Fibroblast of the aortic adventitia (primary cell): ENCODE measurements around the gene GDPD1. TPM values are rescaled to one million over a fixed set of nuclear protein-coding genes. Genes with fewer than 3 reads are reported as not detected.
"Not testable (repeated sequence)": the region's sequence is repeated elsewhere in the genome, so short reads cannot be mapped to it uniquely, and the experiment has no call there.

Experiments
- DNase-seq: peaks from one replicate; pipeline ENCODE4 v3.0.0-alpha.2; 2010; ENCODE audit warnings: low read depth
- H3K4me3 ChIP-seq: 2 replicates; pipeline ENCODE4 v1.5.1; 2011; ENCODE audit warnings: low read depth, mild to moderate bottlenecking, control low read depth, low read length, moderate library complexity
- total RNA-seq: library from RNA; depleted of rRNA; stranded (reverse); fragments of >200 nt; gene quantifications from 2 replicates; pipeline ENCODE4 v1.2.3, GENCODE V29; 2012; ENCODE audit warnings: low replicate concordance
- TF ChIP-seq, protein P1 (sequence below): IDR thresholded peaks from 2 replicates; pipeline ENCODE4 v1.5.1; 2011; ENCODE audit warnings: mild to moderate bottlenecking, low read length, control low read depth, inconsistent platforms; ENCODE audit not compliant: insufficient read depth

Gene GDPD1
- total RNA-seq: 0.49 and 0.90 TPM in 2 replicates

DNA sequence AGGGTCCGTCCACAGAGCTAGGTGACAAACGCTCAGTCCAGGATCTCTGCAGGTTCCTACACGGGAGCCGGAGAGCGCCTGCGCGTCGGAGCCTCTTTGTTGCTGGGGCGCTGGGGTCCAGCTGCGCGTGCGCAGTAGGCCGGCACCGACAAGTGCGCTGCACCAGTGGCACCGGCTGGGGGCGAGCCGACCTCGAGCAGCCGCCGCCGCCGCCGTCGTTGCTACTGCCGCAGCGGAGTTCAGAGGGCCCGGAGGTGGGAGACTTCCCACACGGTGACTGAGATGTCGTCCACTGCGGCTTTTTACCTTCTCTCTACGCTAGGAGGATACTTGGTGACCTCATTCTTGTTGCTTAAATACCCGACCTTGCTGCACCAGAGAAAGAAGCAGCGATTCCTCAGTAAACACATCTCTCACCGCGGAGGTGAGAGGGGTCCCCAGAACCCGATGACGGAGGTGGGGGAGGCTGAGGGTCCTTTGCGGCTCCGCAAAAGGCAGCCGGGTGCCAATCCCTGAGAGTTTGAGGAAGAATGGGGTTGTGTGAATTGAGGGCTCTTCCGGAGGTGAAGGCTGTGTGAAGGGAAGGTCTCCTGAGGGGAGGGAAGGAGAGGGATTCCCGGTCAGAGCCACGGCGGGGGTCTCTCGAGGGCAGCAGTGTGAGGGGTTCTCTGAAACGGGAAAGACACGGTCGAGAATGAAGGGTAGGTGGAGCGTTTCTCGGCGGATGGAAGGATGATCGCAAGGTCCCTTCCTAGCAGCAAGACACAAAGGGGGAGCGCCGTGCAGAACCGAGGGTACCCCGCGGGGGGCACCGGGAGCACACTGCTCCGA lies at the start of gene GDPD1:
GDPD1 (plus strand) TSS at position 184 of the 831 bp plus-strand sequence; CDS start at position 283, 99 bp downstream.
- peak within 1 kb of the TSS; percentile 92 for H3K4me3 ChIP-seq
- peak; percentile 89 for DNase-seq
- TF ChIP-seq, protein P1, sequence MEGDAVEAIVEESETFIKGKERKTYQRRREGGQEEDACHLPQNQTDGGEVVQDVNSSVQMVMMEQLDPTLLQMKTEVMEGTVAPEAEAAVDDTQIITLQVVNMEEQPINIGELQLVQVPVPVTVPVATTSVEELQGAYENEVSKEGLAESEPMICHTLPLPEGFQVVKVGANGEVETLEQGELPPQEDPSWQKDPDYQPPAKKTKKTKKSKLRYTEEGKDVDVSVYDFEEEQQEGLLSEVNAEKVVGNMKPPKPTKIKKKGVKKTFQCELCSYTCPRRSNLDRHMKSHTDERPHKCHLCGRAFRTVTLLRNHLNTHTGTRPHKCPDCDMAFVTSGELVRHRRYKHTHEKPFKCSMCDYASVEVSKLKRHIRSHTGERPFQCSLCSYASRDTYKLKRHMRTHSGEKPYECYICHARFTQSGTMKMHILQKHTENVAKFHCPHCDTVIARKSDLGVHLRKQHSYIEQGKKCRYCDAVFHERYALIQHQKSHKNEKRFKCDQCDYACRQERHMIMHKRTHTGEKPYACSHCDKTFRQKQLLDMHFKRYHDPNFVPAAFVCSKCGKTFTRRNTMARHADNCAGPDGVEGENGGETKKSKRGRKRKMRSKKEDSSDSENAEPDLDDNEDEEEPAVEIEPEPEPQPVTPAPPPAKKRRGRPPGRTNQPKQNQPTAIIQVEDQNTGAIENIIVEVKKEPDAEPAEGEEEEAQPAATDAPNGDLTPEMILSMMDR: peak; percentile 57

DNA sequence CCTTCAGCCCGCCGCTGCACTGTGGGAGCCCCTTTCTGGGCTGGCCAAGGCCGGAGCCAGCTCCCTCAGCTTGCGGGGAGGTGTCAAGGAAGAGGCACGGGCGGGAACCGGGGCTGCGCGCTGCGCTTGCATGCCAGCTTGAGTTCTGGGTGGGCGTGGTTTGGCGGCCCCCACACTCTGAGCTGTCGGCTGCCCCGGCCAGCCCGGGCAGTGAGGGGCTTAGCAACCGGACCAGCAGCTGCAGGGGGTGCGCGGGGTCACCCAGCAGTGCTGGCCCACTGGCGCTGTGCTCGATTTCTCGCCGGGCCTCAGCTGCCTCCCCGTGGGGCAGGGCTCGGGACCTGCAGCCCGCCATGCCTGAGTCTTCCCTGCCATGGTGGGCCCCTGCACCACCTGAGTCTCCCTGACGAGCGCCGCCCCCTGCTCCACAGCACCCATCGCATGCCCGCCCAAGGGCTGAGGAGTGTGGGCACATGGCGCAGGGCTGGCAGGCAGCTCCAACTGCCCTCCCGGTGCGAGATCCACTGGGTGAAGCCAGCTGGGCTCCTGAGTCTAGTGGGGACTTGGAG lies 47.8 kb upstream of the GDPD1 start:
- H3K4me3 ChIP-seq: no peak overlapping the region
- TF ChIP-seq, protein P1: no peak
- no peak for DNase-seq

DNA sequence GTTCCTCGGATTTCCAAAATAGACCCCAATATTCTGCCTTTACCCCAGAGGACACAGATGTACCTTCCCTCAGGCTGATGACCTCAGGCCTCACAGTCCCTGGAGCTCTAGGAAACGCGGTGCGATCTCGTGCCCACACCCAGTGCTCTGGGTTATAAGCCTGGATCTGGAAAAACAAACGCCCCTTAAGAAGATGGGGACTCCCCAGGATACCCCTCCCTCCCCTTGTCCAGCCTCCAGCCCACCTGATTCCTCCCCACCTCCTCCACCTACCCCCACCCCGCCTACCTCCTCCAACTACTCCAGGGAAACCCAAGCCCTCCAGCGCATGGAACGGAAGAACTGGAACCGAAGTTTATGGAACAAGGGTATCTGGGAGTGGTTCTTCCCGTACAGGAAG lies 45.6 kb upstream of the GDPD1 start:
- no peak overlapping the region for H3K4me3 ChIP-seq
- TF ChIP-seq, protein P1: no peak
- DNase-seq: no peak

DNA sequence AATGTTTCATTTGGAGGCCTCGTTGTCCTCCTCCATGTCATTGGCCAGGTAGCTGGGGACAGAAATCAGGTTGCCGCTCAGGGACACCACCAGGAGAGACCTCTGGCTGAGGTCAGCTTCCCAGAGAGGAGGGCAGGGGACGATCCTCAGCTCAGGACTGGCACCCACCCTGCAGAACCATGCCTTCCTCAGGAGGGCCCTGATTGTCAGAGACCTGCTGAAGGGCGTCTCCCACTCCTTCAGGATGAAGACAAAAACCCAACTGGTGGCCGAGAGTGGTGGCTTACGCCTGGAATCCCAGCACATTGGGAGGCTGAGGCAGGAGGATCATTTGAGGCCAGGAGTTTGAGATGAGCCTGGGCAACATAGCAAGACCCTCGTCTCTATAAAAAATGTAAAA lies 45.2 kb upstream of the GDPD1 start:
- H3K4me3 ChIP-seq: no peak overlapping the region
- TF ChIP-seq, protein P1: no peak
- DNase-seq: no peak

DNA sequence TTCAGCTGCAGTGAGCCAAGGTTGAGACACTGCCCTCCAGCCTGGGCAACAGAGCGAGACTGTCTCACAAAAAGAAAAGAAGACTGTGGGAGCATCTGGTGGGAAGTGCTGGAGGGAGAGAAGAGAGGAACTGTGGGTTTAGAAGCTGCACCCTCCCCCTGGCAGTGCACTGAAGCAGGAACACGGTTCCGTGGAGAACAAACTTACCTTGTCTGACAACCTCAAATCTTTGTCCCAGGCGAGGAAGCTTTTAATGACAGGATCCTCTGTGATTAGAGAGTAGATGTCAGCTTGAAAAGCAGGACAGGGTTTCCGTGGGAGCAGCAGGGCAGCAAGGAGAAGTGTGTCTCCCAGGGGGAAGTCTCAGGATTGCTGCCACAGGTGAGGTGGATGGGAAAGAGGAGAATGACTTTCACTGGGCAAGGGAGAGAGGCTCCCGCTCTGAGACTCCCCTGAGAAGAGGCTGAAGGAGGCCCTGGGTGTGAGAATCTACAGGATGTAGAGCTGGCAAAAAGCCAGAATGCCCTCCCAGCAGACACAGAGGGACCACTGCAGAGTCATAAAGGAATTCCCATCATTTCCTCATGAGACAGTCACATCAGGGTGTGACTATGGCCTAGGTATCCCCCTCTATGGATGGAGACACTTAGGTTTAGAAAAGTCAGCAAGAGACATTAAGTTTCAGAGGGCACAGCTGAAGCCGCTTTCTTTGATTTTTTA lies 41.9 kb upstream of the GDPD1 start:
- no peak overlapping the region for H3K4me3 ChIP-seq
- DNase-seq: no peak
- TF ChIP-seq, protein P1: no peak

DNA sequence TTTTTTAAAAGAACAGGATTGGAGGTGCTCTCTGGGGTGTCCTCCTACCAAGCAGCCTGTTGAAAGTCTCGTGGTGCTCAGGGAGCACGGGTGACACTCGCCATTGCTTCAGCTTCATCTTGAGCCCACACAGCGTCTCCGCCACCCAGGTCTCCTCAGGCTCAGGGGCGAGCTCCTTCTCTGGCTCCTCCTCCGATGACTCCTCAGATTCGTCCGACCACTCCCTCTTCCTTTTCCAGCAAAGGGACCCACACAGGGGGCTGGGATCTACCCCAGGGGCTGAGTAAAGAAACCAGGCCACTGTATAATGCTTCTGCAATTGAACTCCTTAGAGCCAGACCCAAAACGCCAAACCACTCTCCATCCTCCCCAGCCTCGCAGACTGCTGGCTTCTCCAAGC lies 40.7 kb upstream of the GDPD1 start:
- DNase-seq, H3K4me3 ChIP-seq: not testable (repeated sequence)

DNA sequence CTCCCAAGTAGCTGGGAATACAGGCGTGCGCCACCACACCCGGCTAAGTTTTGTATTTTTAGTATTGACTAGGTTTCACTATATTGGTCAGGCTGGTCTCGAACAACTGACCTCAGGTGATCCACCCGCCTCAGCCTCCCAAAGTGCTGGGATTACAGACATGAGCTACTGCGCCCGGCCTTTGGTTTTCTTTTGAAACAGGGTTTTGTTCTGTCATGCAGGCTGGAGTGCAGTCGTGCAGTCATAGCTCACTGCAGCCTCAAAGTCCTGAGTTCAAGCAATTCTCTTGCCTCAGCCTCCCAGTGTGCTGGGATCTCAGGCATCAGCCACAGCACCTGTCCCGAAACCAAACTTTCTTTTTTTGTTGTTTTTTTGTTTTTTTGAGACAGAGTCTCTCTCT lies 39.7 kb upstream of the GDPD1 start:
- TF ChIP-seq, protein P1: no peak
- no peak for DNase-seq
- H3K4me3 ChIP-seq: no peak overlapping the region
